ENCODE measurements around the gene HLTF. TPM values are rescaled to one million over a fixed set of nuclear protein-coding genes. Genes with fewer than 3 reads are reported as not detected.

HLTF gene
- total RNA-seq, 2 donors from 2014 or later, result 10.9 to 15.3 TPM

GRCh38 chr3:149037684-149038083, 48.6 kb downstream of the HLTF start:
- no peak for ATAC-seq
- 85 to 94% methylated on average over 4 of the region's 4 CpGs for WGBS, 2 donors
- intact Hi-C loops (cut with DNase I), result no loop called here
- peaks cover 6% of the 10 kb centered on the region for H3K4me1 ChIP-seq
- DNase-seq, result no peak
- H3K4me3 ChIP-seq, result no peak overlapping the region
- no peak for TF ChIP-seq CTCF (IDR thresholded peaks at IDR 0.05)
- TF ChIP-seq POLR2A (IDR thresholded peaks at IDR 0.05), result no peak
- H3K9me3 ChIP-seq, result no peaks in the 10 kb centered on the region
- H3K36me3 ChIP-seq (replicated peaks in 1 of 2; ENCODE audit: insufficient read depth in 1 of 2, low read depth in 2 of 2), result peaks cover 0 to 2% of the 10 kb centered on the region in 2 donors
- H3K27ac ChIP-seq, result no peak overlapping the region
- H3K27me3 ChIP-seq, result no peaks in the 10 kb centered on the region

- no peaks in the 10 kb centered on the region for H3K4me1 ChIP-seq
- DNase-seq (no peak), ATAC-seq (no peak)
- no peaks in the 10 kb centered on the region for H3K36me3 ChIP-seq (replicated peaks in 1 of 2; ENCODE audit: insufficient read depth in 1 of 2, low read depth in 2 of 2)
- TF ChIP-seq POLR2A (IDR thresholded peaks at IDR 0.05) (no peak), CTCF (IDR thresholded peaks at IDR 0.05) (no peak)
- H3K27ac ChIP-seq, result no peak overlapping the region
- intact Hi-C loops (cut with DNase I), result no loop called here
- H3K4me3 ChIP-seq, result no peak overlapping the region
- no peaks in the 10 kb centered on the region for H3K9me3 ChIP-seq
- WGBS, 2 donors, result 85 to 88% methylated on average over 2 of the region's 2 CpGs
- no peaks in the 10 kb centered on the region for H3K27me3 ChIP-seq
Measured at GRCh38 chr3:149031096-149031495, 55.2 kb downstream of the HLTF start.

- intact Hi-C loops (cut with DNase I), result no loop called here
- 67 to 70% methylated on average over 4 of the region's 4 CpGs for WGBS, 2 donors
- no peak overlapping the region for H3K27ac ChIP-seq
- peaks cover 0 to 4% (median 0%) of the 10 kb centered on the region in 3 donors for H3K9me3 ChIP-seq
- no peaks in the 10 kb centered on the region for H3K4me1 ChIP-seq
- no peak overlapping the region for H3K4me3 ChIP-seq
- peaks cover 0 to 8% of the 10 kb centered on the region in 2 donors for H3K36me3 ChIP-seq (replicated peaks in 1 of 2; ENCODE audit: insufficient read depth in 1 of 2, low read depth in 2 of 2)
- H3K27me3 ChIP-seq, result no peaks in the 10 kb centered on the region
- TF ChIP-seq CTCF (IDR thresholded peaks at IDR 0.05) (no peak), POLR2A (IDR thresholded peaks at IDR 0.05) (no peak)
- ATAC-seq (no peak), DNase-seq (no peak)
Measured at GRCh38 chr3:149026718-149027117, 59.6 kb downstream of the HLTF start.

- no peak overlapping the region for H3K4me3 ChIP-seq
Measured at GRCh38 chr3:149023951-149024350, 62.4 kb downstream of the HLTF start.

More at GRCh38 chr3:149023951-149024350, 62.4 kb downstream of the HLTF start:
- H3K4me1 ChIP-seq, result peaks cover 13% of the 10 kb centered on the region
- TF ChIP-seq CTCF (IDR thresholded peaks at IDR 0.05) (no peak), POLR2A (IDR thresholded peaks at IDR 0.05) (no peak)
- WGBS, 2 donors, result 90 to 93% methylated on average over 3 of the region's 3 CpGs
- intact Hi-C loops (cut with DNase I), result no loop called here
- peaks cover 0 to 8% of the 10 kb centered on the region in 2 donors for H3K36me3 ChIP-seq (replicated peaks in 1 of 2; ENCODE audit: insufficient read depth in 1 of 2, low read depth in 2 of 2)
- H3K9me3 ChIP-seq, result peaks cover 0 to 4% (median 0%) of the 10 kb centered on the region in 3 donors
- H3K27me3 ChIP-seq, result no peaks in the 10 kb centered on the region
- ATAC-seq (no peak), DNase-seq (no peak)
- H3K27ac ChIP-seq, result no peak overlapping the region

Data from body of pancreas (tissue), 4 donors.